Measurements from ENCODE around the gene RBM24. TPM values are rescaled to one million over a fixed set of nuclear protein-coding genes. Genes with fewer than 3 reads are reported as not detected.

Gene RBM24
- polyA plus RNA-seq, 1 donor from 2014 or later: 4.9 TPM

GRCh38 chr6:17305219-17306001 lies 24.2 kb downstream of the RBM24 start:
- Histone ChIP-seq H3K9ac (ENCODE audit: low read length) (no peak overlapping the region), H3K4me3 (ENCODE audit: low read length) (peak overlapping the region; percentile 24), H3K4me2 (ENCODE audit: low read length) (no peak overlapping the region), H2AFZ (ENCODE audit: low read depth, low read length) (no peak overlapping the region), H3K27me3 (ENCODE audit: insufficient read depth, low read depth, low read length) (no peaks in the 10 kb centered on the region), H3K9me3 (ENCODE audit: low read length) (no peaks in the 10 kb centered on the region), H3K36me3 (ENCODE audit: insufficient read depth, low read length) (no peaks in the 10 kb centered on the region), H3K9me2 (ENCODE audit: insufficient read depth, low read length) (no peaks in the 10 kb centered on the region), H3K79me2 (replicated peaks; ENCODE audit: insufficient read depth, low read length) (no peaks in the 10 kb centered on the region), H3F3A (ENCODE audit: insufficient read depth, low read length, poor library complexity, severe bottlenecking) (no peaks in the 10 kb centered on the region), H4K20me1 (ENCODE audit: insufficient read depth) (no peaks in the 10 kb centered on the region), H3K27ac (ENCODE audit: low read length) (no peak overlapping the region)
- TF ChIP-seq POLR2AphosphoS5 (IDR thresholded peaks at IDR 0.05) (no peak), CTCF (IDR thresholded peaks at IDR 0.05; ENCODE audit: poor library complexity, severe bottlenecking) (no peak), TAF1 (IDR thresholded peaks at IDR 0.05; ENCODE audit: low read depth) (no peak), RAD21 (conservative IDR thresholded peaks at IDR 0.05) (no peak), EZH2 (IDR thresholded peaks at IDR 0.05; ENCODE audit: borderline replicate concordance, insufficient read depth, low read length, poor library complexity, severe bottlenecking) (no peak), SMC3 (conservative IDR thresholded peaks at IDR 0.05; ENCODE audit: poor library complexity) (no peak), MXI1 (conservative IDR thresholded peaks at IDR 0.05; ENCODE audit: poor library complexity, severe bottlenecking) (no peak), EP300 (conservative IDR thresholded peaks at IDR 0.05; ENCODE audit: poor library complexity, severe bottlenecking) (no peak)
- TF ChIP-seq, protein P1, sequence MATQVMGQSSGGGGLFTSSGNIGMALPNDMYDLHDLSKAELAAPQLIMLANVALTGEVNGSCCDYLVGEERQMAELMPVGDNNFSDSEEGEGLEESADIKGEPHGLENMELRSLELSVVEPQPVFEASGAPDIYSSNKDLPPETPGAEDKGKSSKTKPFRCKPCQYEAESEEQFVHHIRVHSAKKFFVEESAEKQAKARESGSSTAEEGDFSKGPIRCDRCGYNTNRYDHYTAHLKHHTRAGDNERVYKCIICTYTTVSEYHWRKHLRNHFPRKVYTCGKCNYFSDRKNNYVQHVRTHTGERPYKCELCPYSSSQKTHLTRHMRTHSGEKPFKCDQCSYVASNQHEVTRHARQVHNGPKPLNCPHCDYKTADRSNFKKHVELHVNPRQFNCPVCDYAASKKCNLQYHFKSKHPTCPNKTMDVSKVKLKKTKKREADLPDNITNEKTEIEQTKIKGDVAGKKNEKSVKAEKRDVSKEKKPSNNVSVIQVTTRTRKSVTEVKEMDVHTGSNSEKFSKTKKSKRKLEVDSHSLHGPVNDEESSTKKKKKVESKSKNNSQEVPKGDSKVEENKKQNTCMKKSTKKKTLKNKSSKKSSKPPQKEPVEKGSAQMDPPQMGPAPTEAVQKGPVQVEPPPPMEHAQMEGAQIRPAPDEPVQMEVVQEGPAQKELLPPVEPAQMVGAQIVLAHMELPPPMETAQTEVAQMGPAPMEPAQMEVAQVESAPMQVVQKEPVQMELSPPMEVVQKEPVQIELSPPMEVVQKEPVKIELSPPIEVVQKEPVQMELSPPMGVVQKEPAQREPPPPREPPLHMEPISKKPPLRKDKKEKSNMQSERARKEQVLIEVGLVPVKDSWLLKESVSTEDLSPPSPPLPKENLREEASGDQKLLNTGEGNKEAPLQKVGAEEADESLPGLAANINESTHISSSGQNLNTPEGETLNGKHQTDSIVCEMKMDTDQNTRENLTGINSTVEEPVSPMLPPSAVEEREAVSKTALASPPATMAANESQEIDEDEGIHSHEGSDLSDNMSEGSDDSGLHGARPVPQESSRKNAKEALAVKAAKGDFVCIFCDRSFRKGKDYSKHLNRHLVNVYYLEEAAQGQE (IDR thresholded peaks at IDR 0.05; ENCODE audit: borderline replicate concordance): no peak

DNA sequence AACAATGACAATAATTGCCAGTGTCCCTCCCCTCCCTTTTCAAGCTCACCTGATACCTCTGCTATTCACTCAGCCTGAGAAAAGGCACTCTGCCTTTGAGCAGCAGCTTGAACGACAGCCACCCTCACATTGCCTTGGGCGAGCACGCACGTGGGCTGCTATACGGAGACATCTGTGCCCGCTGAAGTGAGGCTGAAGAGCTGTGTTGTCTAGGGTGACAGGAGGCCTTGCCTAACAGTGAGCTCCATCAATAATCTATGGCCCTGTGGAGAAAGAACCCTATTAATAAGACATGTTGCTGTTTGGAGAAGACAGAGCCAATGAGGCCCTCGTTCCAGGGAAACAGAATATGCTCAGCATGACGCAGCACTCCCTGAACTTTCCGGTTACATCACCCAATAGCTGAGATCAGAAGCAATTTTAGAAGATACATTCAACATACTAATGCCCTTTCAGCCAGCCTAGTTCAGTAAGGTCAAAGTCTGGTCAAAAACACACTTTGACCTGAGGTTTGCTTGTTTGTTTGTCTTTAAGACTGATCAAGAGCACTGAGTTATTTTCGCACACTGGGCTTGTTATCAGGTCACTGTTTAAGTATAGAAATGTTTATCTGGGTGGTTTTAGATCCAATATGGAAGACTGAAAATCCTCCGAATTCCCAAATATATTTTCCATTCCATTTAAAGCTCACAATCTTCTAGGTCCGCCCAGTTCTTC lies 30.6 kb downstream of the RBM24 start:
- Histone ChIP-seq H3K9ac (ENCODE audit: low read length) (no peak overlapping the region), H3K79me2 (replicated peaks; ENCODE audit: insufficient read depth, low read length) (no peaks in the 10 kb centered on the region), H3K36me3 (ENCODE audit: insufficient read depth, low read length) (no peaks in the 10 kb centered on the region), H3K9me2 (ENCODE audit: insufficient read depth, low read length) (no peaks in the 10 kb centered on the region), H3K9me3 (ENCODE audit: low read length) (no peaks in the 10 kb centered on the region), H3K4me3 (ENCODE audit: low read length) (no peak overlapping the region), H3F3A (ENCODE audit: insufficient read depth, low read length, poor library complexity, severe bottlenecking) (no peaks in the 10 kb centered on the region), H3K4me2 (ENCODE audit: low read length) (no peak overlapping the region), H2AFZ (ENCODE audit: low read depth, low read length) (no peak overlapping the region), H3K27me3 (ENCODE audit: insufficient read depth, low read depth, low read length) (no peaks in the 10 kb centered on the region), H4K20me1 (ENCODE audit: insufficient read depth) (no peaks in the 10 kb centered on the region), H3K27ac (ENCODE audit: low read length) (no peak overlapping the region)
- TF ChIP-seq EZH2 (IDR thresholded peaks at IDR 0.05; ENCODE audit: borderline replicate concordance, insufficient read depth, low read length, poor library complexity, severe bottlenecking) (no peak), TAF1 (IDR thresholded peaks at IDR 0.05; ENCODE audit: low read depth) (no peak), CTCF (IDR thresholded peaks at IDR 0.05; ENCODE audit: poor library complexity, severe bottlenecking) (no peak), SMC3 (conservative IDR thresholded peaks at IDR 0.05; ENCODE audit: poor library complexity) (no peak), EP300 (conservative IDR thresholded peaks at IDR 0.05; ENCODE audit: poor library complexity, severe bottlenecking) (no peak), RAD21 (conservative IDR thresholded peaks at IDR 0.05) (no peak), POLR2AphosphoS5 (IDR thresholded peaks at IDR 0.05) (no peak), MXI1 (conservative IDR thresholded peaks at IDR 0.05; ENCODE audit: poor library complexity, severe bottlenecking) (no peak)
- TF ChIP-seq, protein P1 (IDR thresholded peaks at IDR 0.05; ENCODE audit: borderline replicate concordance): no peak
